GM18861 (cell line): ENCODE data around the gene DYNLT1.
"Not testable (repeated sequence)": the region's sequence is repeated elsewhere in the genome, so short reads cannot be mapped to it uniquely, and the experiment has no call there.

ENCODE experiments used
- ATAC-seq: cut with Tn5 transposase; IDR thresholded peaks from one replicate; pipeline ENCODE4 v1.9.1; 2021; ENCODE audit not compliant: unreplicated experiment

The DYNLT1 gene

GRCh38 chr6:158642097-158642601, 2.4 kb downstream of the DYNLT1 start:
- no peak for ATAC-seq

- ATAC-seq, result no peak
Measured at GRCh38 chr6:158640519-158640918, 4.0 kb downstream of the DYNLT1 start.

DNA sequence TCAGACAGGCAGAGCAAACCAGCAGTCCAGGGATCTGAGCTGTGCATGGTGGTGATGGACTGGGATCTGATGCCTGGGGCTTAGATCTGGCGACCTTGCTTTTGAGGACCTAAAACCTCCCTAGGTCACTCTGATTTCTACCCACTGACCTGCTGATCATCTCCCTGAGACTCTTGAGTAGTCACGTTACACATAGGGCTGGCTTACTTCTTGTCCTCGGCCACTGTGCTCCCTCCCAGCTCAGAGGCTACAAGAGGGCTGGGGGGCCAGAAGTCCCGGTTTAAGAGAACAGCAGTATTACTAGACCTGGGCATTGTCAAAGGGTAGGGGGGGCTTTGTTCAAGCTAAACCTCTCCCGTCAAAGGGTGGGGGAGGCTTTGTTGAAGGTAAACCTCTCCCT, 5.5 kb downstream of the DYNLT1 start:
- ATAC-seq, result no peak

- ATAC-seq, result no peak
Measured at GRCh38 chr6:158638324-158638854, 6.2 kb downstream of the DYNLT1 start.

DNA sequence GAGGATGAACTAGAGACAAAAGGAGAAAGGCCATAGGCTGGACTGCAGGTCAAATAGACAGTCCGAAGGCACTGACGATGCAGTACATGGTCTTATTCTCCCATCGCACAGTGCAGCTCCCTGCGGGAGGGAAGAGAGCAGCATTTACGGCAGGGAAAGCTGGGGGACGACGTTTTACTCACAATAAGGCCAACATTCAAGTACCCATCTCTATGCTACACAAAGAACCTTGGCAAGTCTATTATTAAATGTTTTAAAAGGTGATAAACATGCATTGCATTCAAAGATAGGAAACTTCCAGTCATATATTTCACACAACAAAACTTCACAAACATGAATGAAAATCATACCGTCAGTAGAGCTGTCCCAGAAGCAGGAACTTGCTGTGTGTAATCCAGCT, 7.8 kb downstream of the DYNLT1 start:
- ATAC-seq, result no peak

DNA sequence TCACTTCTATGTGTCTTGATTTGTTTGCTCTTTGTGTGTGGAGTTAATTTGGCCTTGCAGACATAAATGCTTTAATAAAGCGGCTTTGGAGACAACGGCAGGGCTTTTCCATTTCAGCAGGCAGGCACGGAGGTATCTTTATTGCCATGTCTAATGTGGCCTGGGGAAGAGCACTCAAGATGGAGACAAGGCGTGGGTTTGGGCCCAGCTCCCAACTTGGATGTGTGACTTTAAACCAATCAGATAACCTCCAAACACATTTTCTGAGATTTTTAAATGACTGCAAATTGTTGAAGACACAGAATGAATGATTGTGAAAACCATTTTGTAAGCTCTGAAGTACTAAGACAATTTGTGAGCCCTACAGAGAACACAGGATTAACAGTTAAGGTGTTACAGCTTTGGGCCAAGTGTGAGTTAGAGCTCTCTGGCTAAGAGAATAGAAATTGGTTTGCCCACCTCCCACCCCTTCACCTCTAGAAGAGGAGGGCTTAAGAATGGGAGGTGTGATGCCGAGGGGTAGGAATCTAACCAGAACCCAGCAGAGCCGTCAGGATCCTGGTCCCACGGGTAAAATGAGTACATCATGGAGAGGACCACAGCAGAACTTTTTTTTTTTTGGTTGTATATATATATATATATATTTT, 9.0 kb downstream of the DYNLT1 start:
- ATAC-seq, result no peak

- ATAC-seq, result no peak
Measured at GRCh38 chr6:158634695-158635426, 9.7 kb downstream of the DYNLT1 start.

DNA sequence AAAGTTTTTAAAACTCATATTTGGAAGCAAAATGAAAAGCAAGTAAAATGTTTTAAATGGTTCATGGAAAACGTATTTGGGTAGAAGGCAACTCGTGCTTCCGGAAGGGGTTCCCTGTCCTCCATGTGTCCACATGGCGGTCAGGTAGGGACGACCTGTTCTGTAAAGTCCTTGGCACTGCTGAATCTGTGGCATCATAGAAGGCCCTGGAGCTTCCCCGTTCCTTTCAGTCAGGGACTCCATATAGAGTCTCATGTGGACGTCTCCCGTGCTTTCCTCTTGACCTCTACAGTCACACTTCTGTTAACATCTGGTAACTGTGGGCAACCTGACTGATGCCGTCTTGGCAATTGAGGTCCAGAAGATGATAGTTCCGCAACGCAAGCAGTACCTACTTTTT, 11.4 kb downstream of the DYNLT1 start:
- no peak for ATAC-seq

- ATAC-seq, result not testable (repeated sequence)
Measured at GRCh38 chr6:158632538-158633119, 11.9 kb downstream of the DYNLT1 start.

- no peak for ATAC-seq
Measured at GRCh38 chr6:158631678-158632537, 12.6 kb downstream of the DYNLT1 start.

DNA sequence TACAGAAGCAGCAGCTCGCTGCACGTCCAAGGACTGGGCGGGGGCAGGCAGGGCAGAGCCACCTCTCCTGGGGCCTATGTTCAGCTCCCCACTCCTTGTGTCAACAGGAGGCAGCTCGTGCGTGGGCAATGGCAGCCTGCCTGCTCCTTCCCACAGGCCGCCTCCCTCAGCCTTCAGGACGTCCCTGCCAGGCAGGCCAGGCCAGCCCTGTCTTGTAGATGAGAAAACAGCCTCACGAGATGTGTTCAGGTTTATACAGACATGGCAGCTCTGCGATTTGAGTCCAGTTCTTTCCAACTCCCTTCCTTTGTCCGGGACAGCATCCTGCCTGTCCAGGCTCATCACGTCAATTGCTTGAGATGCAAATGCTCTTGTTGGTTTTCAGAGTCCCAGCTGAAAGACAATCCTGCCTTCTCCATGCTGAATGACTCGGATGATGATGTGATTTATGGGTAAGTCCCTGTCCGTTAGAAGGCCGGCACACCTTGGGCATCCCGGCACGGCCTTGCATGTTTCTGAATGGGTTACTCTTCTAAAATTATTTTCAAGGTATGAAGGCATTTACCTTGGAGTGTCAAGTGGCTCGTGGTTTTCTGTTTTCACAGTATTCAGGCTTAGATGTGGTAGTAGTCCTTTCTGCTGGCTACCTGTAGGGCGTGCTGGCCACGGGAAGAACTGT, 13.5 kb downstream of the DYNLT1 start:
- no peak for ATAC-seq

GRCh38 chr6:158629367-158630221, 14.9 kb downstream of the DYNLT1 start:
- ATAC-seq, result no peak

- ATAC-seq, result no peak
Measured at GRCh38 chr6:158628542-158628941, 16.0 kb downstream of the DYNLT1 start.

DNA sequence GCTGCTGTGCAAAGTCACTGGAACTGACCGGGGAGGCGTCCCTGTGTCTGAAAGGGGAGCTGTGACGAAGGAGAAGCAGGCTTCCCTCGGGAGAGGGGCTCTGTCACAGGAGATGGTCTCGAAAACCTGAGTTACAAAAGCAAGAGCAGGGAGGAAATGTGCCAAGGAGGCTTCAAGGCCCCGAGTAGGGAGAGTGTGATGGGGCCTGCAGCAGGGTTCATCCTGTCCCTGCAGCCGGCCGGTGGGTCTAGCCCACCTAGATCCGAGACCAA, 16.7 kb downstream of the DYNLT1 start:
- ATAC-seq, result no peak

DNA sequence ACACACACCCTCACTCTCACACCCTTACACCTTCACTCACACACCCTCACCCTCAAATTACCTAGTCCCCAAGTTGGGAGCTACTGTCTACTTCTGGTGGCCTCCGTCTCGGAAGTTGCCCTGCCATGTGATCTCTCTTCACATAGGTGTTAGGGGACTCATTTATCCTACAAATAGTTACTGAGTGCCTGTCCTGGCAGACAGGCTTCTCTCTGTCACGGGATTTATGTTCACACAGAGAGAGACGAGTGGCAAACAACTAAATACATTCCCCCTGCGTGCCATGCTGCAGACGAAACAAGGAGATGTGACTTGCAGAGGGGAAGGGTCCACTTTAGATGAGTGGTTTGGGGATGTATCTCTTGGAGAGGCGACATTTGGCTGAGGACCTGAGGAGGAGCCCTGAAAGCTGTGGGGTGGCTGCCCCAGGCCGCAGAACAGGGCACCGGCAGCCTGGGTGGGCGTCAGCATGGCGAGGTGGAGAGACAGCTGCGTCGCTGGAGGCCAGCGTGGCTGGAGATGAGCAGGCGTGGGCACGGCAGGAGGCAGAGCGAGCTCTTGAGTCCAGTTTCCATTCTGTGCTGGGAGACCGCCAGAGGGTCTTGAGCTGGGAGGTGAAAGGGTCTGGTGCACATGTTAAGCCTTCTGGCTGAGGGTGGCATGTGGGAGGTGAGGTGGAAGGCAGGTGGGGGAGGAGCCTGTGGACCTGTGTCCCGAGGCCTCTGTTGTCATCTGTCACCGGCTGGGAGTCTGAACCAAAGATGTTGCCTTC, 17.2 kb downstream of the DYNLT1 start:
- ATAC-seq, result no peak

DNA sequence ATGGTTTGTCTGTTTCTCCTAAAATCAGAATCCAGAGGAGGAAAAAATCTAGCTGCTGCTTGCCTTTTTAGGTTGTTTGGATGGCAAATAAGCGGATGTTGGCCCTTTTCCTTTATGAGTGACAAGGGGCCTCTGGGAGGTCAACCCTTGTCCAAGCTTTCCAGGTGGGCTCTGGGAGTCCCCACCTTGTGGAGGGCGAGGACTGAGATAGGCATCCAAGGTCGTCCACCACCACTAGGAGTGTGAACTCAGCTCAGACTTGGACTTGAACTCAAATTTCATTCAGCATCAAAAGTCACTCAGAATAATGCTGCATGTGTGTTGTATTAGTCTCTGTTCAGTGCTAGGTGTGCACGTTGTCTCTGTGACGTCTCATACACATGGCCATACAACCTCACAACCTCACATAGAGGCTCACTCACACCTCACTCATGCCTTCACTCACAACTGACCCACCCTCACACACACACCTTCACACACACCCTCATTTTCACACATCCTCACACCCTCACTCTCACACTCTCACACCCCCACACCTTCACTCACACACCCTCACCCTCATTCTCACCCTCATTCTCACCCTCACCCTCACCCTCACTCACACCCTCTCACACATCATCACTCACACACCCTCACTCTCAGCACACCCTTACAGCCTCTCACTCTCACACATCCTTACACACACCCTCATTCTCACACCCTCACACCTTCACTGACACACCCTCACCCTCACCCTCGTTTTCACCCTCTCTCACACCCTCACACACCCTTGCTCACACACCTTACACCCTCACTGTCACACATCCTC, 18.0 kb downstream of the DYNLT1 start:
- ATAC-seq, result no peak

DNA sequence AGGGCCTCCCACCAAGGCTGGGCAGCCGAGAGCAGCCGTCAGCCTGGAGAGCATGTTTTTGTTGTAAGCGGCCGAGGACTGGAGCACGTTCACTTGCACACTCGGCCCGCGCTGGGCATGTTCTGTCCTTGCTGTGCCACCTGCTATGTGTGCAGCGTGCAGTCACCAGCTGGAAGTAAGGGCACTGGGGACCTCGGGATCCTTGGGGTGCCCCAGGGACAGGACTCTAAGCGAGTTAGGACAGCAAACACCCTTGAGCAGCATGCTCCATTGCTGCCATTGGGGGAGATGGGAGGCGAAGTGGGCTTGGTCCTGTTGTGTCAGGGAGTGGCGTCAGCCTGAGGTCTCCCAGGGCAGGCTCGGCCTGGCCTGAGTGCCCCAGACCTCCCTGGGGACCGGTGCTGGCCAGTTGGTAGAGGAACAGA, 18.6 kb downstream of the DYNLT1 start:
- ATAC-seq, result no peak
